ENCODE results near the gene COPZ2.

The COPZ2 gene

DNA sequence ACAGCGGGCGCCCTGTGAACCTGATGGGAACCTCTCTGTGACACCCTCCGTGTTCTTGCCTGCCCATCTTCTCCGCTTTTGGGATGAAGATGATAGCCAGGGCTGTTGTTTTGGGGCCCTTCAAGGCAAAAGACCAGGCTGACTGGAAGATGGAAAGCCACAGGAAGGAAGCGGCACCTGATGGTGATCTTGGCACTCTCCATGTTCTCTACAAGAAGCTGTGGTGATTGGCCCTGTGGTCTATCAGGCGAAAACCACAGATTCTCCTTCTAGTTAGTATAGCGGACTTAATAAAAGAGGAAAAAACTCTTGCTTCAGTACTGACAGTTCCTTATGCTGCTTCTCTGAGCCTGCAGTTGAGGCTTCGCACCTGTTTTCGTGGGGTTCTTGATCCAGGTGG is 56.1 kb downstream of the COPZ2 start:
- Histone ChIP-seq H3K9ac (ENCODE audit: low read depth, low read length) (no peak overlapping the region), H3K4me1 (ENCODE audit: insufficient read depth, low read length) (peaks cover 24% of the 10 kb centered on the region), H3K9me3 (ENCODE audit: insufficient read depth, low read length, severe bottlenecking) (no peaks in the 10 kb centered on the region), H3K27me3 (ENCODE audit: insufficient read depth, low read length, poor library complexity) (no peaks in the 10 kb centered on the region), H3K36me3 (ENCODE audit: insufficient read depth, low read length) (peaks cover 74% of the 10 kb centered on the region), H3K4me3 (ENCODE audit: low read depth in 1 of 2, low read length in 2 of 2) (no peak overlapping the region), H3K79me2 (ENCODE audit: insufficient read depth, low read length) (no peaks in the 10 kb centered on the region), H3K27ac (ENCODE audit: low read length) (peak overlapping the region; percentile 8), H3K4me2 (ENCODE audit: insufficient read depth, low read length) (no peak overlapping the region), H2AFZ (ENCODE audit: low read depth, low read length) (no peak overlapping the region), H4K20me1 (ENCODE audit: insufficient read depth, low read length) (peaks cover 19% of the 10 kb centered on the region; the same call in 1 of the 2 replicates)
- DNase-seq, result peak; percentile 54
- peak; percentile 72 for ATAC-seq (ENCODE audit: insufficient read depth, low read depth)
- no peak for TF ChIP-seq EZH2 (IDR thresholded peaks at IDR 0.05; ENCODE audit: borderline replicate concordance, low read depth, low read length, severe bottlenecking)
- TF ChIP-seq, protein P1, sequence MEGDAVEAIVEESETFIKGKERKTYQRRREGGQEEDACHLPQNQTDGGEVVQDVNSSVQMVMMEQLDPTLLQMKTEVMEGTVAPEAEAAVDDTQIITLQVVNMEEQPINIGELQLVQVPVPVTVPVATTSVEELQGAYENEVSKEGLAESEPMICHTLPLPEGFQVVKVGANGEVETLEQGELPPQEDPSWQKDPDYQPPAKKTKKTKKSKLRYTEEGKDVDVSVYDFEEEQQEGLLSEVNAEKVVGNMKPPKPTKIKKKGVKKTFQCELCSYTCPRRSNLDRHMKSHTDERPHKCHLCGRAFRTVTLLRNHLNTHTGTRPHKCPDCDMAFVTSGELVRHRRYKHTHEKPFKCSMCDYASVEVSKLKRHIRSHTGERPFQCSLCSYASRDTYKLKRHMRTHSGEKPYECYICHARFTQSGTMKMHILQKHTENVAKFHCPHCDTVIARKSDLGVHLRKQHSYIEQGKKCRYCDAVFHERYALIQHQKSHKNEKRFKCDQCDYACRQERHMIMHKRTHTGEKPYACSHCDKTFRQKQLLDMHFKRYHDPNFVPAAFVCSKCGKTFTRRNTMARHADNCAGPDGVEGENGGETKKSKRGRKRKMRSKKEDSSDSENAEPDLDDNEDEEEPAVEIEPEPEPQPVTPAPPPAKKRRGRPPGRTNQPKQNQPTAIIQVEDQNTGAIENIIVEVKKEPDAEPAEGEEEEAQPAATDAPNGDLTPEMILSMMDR (IDR thresholded peaks at IDR 0.05; ENCODE audit: borderline replicate concordance, extremely low read depth, low read length, poor library complexity, severe bottlenecking), result no peak

DNA sequence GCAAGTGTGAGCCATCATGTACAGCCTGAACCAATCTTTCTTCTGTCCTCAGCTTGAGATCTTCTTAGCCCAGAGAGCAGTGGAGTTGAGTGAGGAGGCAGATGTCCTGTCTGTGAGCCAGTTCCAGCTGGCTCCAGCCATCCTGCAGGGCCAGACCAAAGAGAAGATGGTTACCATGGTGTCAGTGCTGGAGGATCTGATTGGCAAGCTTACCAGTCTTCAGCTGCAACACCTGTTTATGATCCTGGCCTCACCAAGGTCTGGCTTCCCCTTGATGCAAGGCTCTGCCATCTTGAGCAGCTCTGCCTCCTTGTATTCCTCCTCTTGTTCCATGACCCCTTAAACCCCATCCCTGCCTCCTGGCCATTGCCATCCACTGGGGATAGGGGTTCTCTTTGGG is 57.1 kb downstream of the COPZ2 start:
- peaks cover 24% of the 10 kb centered on the region for H3K4me1 ChIP-seq (ENCODE audit: insufficient read depth, low read length)
- ATAC-seq (ENCODE audit: insufficient read depth, low read depth) (no peak), DNase-seq (no peak)
- no peaks in the 10 kb centered on the region for H3K9me3 ChIP-seq (ENCODE audit: insufficient read depth, low read length, severe bottlenecking)
- peaks cover 84% of the 10 kb centered on the region for H3K36me3 ChIP-seq (ENCODE audit: insufficient read depth, low read length)
- no peak overlapping the region for H2AFZ ChIP-seq (ENCODE audit: low read depth, low read length)
- peaks cover 19% of the 10 kb centered on the region; the same call in 1 of the 2 replicates for H4K20me1 ChIP-seq (ENCODE audit: insufficient read depth, low read length)
- peak overlapping the region; percentile 26; the same call in 1 of the 2 replicates for H3K27ac ChIP-seq (ENCODE audit: low read length)
- no peak overlapping the region for H3K4me2 ChIP-seq (ENCODE audit: insufficient read depth, low read length)
- TF ChIP-seq EZH2 (IDR thresholded peaks at IDR 0.05; ENCODE audit: borderline replicate concordance, low read depth, low read length, severe bottlenecking), result no peak
- TF ChIP-seq, protein P1 (IDR thresholded peaks at IDR 0.05; ENCODE audit: borderline replicate concordance, extremely low read depth, low read length, poor library complexity, severe bottlenecking), result no peak
- no peaks in the 10 kb centered on the region for H3K79me2 ChIP-seq (ENCODE audit: insufficient read depth, low read length)
- no peaks in the 10 kb centered on the region for H3K27me3 ChIP-seq (ENCODE audit: insufficient read depth, low read length, poor library complexity)
- no peak overlapping the region for H3K9ac ChIP-seq (ENCODE audit: low read depth, low read length)
- no peak overlapping the region for H3K4me3 ChIP-seq (ENCODE audit: low read depth in 1 of 2, low read length in 2 of 2)

DNA sequence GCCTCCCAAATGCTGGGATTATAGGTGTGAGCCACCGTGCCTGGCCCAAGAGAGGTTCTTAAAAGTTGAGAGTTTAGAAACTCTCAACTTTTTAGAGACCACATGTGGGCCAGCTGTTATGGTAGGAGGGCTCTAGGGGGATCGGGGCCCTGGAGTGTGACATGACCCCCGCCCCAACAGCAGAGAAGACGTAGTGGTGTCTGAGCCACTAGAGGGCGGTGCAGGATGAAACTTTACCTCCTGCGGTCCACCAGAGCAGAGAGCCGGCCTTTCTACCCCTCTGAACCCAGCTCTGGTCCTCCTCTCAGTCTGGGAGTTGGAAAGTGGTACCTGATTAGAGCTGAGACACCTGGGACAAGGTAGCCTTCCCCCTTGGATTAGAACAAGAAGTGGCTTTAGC is 59.3 kb downstream of the COPZ2 start:
- H3K27me3 ChIP-seq (ENCODE audit: insufficient read depth, low read length, poor library complexity), result no peaks in the 10 kb centered on the region
- no peak overlapping the region for H3K9ac ChIP-seq (ENCODE audit: low read depth, low read length)
- H3K27ac ChIP-seq (ENCODE audit: low read length), result no peak overlapping the region
- ATAC-seq (ENCODE audit: insufficient read depth, low read depth) (peak; percentile 77), DNase-seq (peak; percentile 60)
- peaks cover 94% of the 10 kb centered on the region for H3K36me3 ChIP-seq (ENCODE audit: insufficient read depth, low read length)
- no peak overlapping the region for H3K4me3 ChIP-seq (ENCODE audit: low read depth in 1 of 2, low read length in 2 of 2)
- peaks cover 24% of the 10 kb centered on the region for H3K4me1 ChIP-seq (ENCODE audit: insufficient read depth, low read length)
- no peaks in the 10 kb centered on the region for H3K79me2 ChIP-seq (ENCODE audit: insufficient read depth, low read length)
- no peak for TF ChIP-seq EZH2 (IDR thresholded peaks at IDR 0.05; ENCODE audit: borderline replicate concordance, low read depth, low read length, severe bottlenecking)
- TF ChIP-seq, protein P1 (IDR thresholded peaks at IDR 0.05; ENCODE audit: borderline replicate concordance, extremely low read depth, low read length, poor library complexity, severe bottlenecking), result peak; percentile 78
- H3K4me2 ChIP-seq (ENCODE audit: insufficient read depth, low read length), result no peak overlapping the region
- no peak overlapping the region for H2AFZ ChIP-seq (ENCODE audit: low read depth, low read length)
- peaks cover 19% of the 10 kb centered on the region; the same call in 1 of the 2 replicates for H4K20me1 ChIP-seq (ENCODE audit: insufficient read depth, low read length)
- no peaks in the 10 kb centered on the region for H3K9me3 ChIP-seq (ENCODE audit: insufficient read depth, low read length, severe bottlenecking)

All from DND-41 (cell line).